Activated naive CD4-positive, alpha-beta T cell treated with anti-CD3 and anti-CD28 coated beads, Interleukin-2, amount 50 U/mL, for 24 hours (primary cell): Measurements from ENCODE around the gene TBC1D24.

ENCODE experiments used
- H3K27ac Mint-ChIP-seq: one replicate; pipeline ENCODE4 v1.8.0; 2021; ENCODE audit warnings: mild to moderate bottlenecking, mixed read lengths
- H3K27me3 Mint-ChIP-seq: one replicate; pipeline ENCODE4 v1.8.0; 2021; ENCODE audit warnings: mixed read lengths
- H3K36me3 Mint-ChIP-seq: one replicate; pipeline ENCODE4 v1.8.0; 2021; ENCODE audit warnings: mixed read lengths
- H3K4me1 Mint-ChIP-seq: one replicate; pipeline ENCODE4 v1.8.0; 2021; ENCODE audit warnings: mixed read lengths
- H3K4me3 Mint-ChIP-seq: one replicate; pipeline ENCODE4 v1.8.0; 2021; ENCODE audit warnings: mild to moderate bottlenecking, mixed read lengths
- H3K9me3 Mint-ChIP-seq: one replicate; pipeline ENCODE4 v1.8.0; 2021; ENCODE audit warnings: mixed read lengths

TBC1D24 gene

DNA sequence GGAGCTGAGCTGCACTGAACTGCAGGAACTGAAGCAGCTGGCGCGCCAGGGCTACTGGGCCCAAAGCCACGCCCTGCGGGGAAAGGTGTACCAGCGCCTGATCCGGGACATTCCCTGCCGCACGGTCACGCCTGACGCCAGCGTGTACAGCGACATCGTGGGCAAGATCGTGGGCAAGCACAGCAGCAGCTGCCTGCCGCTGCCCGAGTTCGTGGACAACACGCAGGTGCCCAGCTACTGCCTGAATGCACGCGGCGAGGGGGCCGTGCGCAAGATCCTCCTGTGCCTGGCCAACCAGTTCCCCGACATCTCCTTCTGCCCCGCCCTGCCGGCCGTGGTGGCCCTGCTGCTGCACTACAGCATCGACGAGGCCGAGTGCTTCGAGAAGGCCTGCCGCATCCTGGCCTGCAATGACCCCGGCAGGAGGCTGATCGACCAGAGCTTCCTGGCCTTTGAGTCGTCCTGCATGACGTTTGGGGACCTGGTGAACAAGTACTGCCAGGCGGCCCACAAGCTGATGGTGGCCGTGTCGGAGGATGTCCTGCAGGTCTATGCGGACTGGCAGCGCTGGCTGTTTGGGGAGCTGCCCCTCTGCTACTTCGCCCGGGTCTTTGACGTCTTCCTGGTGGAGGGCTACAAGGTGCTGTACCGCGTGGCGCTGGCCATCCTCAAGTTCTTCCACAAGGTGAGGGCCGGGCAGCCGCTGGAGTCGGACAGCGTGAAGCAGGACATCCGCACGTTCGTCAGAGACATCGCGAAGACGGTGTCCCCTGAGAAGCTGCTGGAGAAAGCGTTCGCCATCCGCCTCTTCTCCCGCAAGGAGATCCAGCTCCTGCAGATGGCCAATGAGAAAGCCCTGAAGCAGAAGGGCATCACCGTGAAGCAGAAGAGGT lies 21.5 kb downstream of the TBC1D24 start:
- no peak overlapping the region for H3K27ac Mint-ChIP-seq
- H3K4me3 Mint-ChIP-seq: no peak overlapping the region
- H3K9me3 Mint-ChIP-seq: no peaks in the 10 kb centered on the region
- no peaks in the 10 kb centered on the region for H3K4me1 Mint-ChIP-seq
- peaks cover 4% of the 10 kb centered on the region for H3K36me3 Mint-ChIP-seq
- H3K27me3 Mint-ChIP-seq: no peaks in the 10 kb centered on the region

- Mint-ChIP-seq H3K4me3 (no peak overlapping the region), H3K4me1 (no peaks in the 10 kb centered on the region), H3K27ac (no peak overlapping the region), H3K36me3 (peaks cover 4% of the 10 kb centered on the region), H3K9me3 (no peaks in the 10 kb centered on the region), H3K27me3 (no peaks in the 10 kb centered on the region)
Observed at GRCh38 chr16:2497116-2497630, 22.2 kb downstream of the TBC1D24 start.

GRCh38 chr16:2497695-2498484 lies 23.0 kb downstream of the TBC1D24 start:
- Mint-ChIP-seq H3K27me3 (no peaks in the 10 kb centered on the region), H3K36me3 (peaks cover 4% of the 10 kb centered on the region), H3K4me1 (no peaks in the 10 kb centered on the region), H3K27ac (no peak overlapping the region), H3K4me3 (no peak overlapping the region), H3K9me3 (no peaks in the 10 kb centered on the region)

- Mint-ChIP-seq H3K4me1 (no peaks in the 10 kb centered on the region), H3K27ac (no peak overlapping the region), H3K36me3 (peaks cover 4% of the 10 kb centered on the region), H3K27me3 (no peaks in the 10 kb centered on the region), H3K4me3 (no peak overlapping the region), H3K9me3 (no peaks in the 10 kb centered on the region)
Observed at GRCh38 chr16:2498531-2499253, 23.8 kb downstream of the TBC1D24 start.

DNA sequence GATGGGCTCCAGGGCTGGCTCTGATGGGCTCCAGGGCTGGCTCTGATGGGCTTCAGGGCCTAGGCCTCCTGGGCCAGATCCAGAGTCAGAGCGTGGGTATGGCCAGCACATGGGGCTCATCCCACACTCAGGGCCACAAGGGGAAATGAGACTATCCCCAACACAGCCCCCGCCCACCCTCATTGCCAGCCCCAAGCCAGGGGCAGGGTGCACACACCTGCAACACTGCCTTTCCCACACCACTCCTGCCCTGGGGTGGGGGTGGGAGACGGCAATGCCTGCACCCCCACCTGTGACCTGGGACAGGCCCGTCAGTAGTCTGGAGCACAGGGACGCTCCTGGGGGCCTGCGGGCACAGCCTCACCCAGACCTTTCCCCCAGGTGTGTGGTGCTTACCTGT lies 24.5 kb downstream of the TBC1D24 start:
- Mint-ChIP-seq H3K27me3 (no peaks in the 10 kb centered on the region), H3K36me3 (peaks cover 4% of the 10 kb centered on the region), H3K9me3 (no peaks in the 10 kb centered on the region), H3K27ac (no peak overlapping the region), H3K4me3 (no peak overlapping the region), H3K4me1 (no peaks in the 10 kb centered on the region)

- H3K4me1 Mint-ChIP-seq: no peaks in the 10 kb centered on the region
- no peak overlapping the region for H3K4me3 Mint-ChIP-seq
- no peak overlapping the region for H3K27ac Mint-ChIP-seq
- no peaks in the 10 kb centered on the region for H3K27me3 Mint-ChIP-seq
- peaks cover 4% of the 10 kb centered on the region for H3K36me3 Mint-ChIP-seq
- H3K9me3 Mint-ChIP-seq: no peaks in the 10 kb centered on the region
Observed at GRCh38 chr16:2499890-2500429, 25.0 kb downstream of the TBC1D24 start.

DNA sequence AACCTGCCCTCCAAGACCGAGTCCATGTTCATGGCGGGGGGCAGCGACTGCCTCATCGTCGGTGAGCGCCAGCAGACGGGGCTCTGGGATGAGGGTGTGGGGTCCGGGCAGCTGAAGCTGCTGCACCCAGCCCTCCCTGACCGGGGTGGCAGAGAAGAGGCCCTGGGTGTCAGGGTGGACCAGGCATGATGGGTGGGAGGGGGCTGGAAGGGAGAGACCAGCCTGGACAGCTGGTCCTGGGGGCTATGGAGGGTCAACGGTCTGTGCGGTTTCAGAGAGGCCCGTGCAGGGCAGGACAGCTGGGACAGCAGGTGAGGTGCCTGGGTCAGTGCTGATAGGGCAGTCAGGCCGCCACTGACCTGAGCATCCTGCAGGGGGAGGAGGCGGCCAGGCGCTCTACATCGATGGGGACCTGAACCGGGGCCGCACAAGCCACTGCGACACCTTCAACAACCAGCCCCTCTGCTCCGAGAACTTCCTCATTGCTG lies 25.5 kb downstream of the TBC1D24 start:
- Mint-ChIP-seq H3K4me1 (no peaks in the 10 kb centered on the region), H3K9me3 (no peaks in the 10 kb centered on the region), H3K27me3 (no peaks in the 10 kb centered on the region), H3K36me3 (peaks cover 4% of the 10 kb centered on the region), H3K27ac (no peak overlapping the region), H3K4me3 (no peak overlapping the region)

DNA sequence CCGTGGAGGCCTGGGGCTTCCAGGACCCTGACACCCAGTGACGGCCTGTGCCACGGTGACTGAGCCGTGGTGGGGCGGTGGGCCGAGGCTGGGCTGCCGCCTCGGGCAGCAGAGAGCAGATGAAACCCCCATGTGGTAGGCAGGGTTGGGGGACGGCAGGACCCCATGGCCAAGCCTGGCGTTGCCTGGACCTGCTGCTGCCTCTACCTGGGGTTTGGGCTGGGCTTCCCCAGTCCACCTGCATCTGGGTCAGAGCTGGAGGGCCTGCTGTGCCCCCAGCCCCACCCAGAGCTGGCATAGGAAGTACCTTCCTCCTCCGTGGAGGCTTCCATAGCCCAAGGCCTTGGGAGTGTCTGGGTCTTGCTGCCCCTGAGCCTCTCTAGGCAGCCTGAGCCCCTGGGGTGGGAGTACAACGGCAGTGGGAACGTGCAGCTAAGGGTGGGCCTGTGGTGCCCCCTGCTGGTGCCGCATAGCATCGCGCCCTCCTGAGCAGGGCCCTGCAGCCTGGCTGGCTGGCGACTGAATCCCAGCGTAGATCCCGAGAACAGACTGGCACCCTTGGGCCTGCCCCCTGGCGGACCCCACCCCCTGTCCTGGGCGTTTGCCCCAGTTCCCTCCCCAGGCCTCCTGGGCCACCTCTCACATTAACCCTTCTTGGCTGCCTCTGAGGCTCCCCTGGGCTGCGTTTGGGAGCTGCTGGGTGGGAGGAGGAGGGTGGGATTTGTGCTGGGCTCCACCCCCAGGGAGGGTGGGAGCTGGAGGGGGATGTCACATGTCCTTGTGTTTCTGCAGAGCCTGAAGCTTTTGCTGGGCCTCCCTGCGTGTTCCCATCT lies 26.2 kb downstream of the TBC1D24 start:
- H3K27me3 Mint-ChIP-seq: no peaks in the 10 kb centered on the region

GRCh38 chr16:2501946-2502895 lies 27.3 kb downstream of the TBC1D24 start:
- peaks cover 4% of the 10 kb centered on the region for H3K36me3 Mint-ChIP-seq
- H3K27me3 Mint-ChIP-seq: no peaks in the 10 kb centered on the region
- no peak overlapping the region for H3K27ac Mint-ChIP-seq
- H3K4me1 Mint-ChIP-seq: no peaks in the 10 kb centered on the region
- no peak overlapping the region for H3K4me3 Mint-ChIP-seq
- H3K9me3 Mint-ChIP-seq: no peaks in the 10 kb centered on the region

More for the DNA sequence above, 26.2 kb downstream of the TBC1D24 start:
- H3K4me3 Mint-ChIP-seq: no peak overlapping the region
- no peak overlapping the region for H3K27ac Mint-ChIP-seq
- no peaks in the 10 kb centered on the region for H3K9me3 Mint-ChIP-seq
- H3K36me3 Mint-ChIP-seq: peaks cover 4% of the 10 kb centered on the region
- H3K4me1 Mint-ChIP-seq: no peaks in the 10 kb centered on the region

DNA sequence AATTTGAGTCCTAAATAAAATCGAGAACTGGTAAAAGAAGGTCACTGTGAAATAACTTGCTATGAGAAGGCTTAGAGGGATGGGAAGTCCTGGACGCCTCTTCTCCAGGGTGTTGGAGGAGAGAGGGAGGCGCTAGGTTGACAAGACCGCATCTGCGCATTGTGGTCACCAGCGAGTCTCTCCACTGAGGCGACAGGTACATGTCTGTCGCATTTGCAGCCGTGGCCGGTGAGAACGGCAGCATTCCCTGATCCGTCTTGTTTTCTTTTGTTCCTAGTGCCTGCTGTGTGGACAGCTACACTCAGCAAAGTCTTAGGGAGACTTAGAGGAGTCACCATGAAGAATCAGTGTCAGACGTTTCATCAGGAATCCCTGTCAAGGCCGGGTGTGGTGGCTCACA lies 30.8 kb downstream of the TBC1D24 start:
- H3K4me1 Mint-ChIP-seq: no peaks in the 10 kb centered on the region
- no peaks in the 10 kb centered on the region for H3K27me3 Mint-ChIP-seq
- no peak overlapping the region for H3K27ac Mint-ChIP-seq
- no peak overlapping the region for H3K4me3 Mint-ChIP-seq
- no peaks in the 10 kb centered on the region for H3K36me3 Mint-ChIP-seq
- no peaks in the 10 kb centered on the region for H3K9me3 Mint-ChIP-seq

DNA sequence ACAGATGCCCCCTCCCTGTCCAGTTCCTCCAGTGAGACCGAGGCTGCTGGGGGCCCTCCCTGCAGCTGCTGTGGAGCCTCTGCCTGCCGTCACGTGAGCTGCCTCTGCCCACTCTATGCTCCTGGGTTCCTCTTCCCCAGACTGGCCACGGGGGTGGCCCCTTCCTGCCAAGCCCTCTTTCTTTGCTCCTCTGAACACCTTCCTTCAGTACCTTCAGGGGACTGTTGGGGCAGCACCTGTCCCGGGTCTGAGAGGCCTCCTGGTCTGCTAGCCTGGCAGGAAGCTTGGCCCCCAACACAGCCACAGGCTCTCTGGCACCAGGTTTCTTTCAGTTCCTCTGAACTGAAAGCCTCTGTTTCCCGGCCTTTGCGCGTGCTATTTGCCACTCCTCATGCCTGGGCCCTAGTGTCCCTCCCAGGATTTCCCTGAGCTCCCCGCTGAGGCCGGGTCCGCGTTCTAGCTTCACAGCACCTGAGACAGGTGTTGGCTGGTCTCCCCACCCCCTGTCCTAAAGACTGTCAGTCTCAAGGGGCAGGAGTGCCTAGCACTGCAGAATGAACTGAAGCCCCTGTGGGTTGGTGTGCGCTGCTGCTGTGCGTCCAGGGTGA lies 32.2 kb downstream of the TBC1D24 start:
- Mint-ChIP-seq H3K4me1 (peaks cover 1% of the 10 kb centered on the region), H3K27me3 (no peaks in the 10 kb centered on the region), H3K27ac (no peak overlapping the region), H3K4me3 (no peak overlapping the region), H3K36me3 (no peaks in the 10 kb centered on the region), H3K9me3 (no peaks in the 10 kb centered on the region)

- Mint-ChIP-seq H3K27ac (no peak overlapping the region), H3K27me3 (no peaks in the 10 kb centered on the region), H3K9me3 (no peaks in the 10 kb centered on the region), H3K36me3 (no peaks in the 10 kb centered on the region), H3K4me1 (peaks cover 6% of the 10 kb centered on the region), H3K4me3 (no peak overlapping the region)
Observed at GRCh38 chr16:2507665-2508064, 32.7 kb downstream of the TBC1D24 start.

DNA sequence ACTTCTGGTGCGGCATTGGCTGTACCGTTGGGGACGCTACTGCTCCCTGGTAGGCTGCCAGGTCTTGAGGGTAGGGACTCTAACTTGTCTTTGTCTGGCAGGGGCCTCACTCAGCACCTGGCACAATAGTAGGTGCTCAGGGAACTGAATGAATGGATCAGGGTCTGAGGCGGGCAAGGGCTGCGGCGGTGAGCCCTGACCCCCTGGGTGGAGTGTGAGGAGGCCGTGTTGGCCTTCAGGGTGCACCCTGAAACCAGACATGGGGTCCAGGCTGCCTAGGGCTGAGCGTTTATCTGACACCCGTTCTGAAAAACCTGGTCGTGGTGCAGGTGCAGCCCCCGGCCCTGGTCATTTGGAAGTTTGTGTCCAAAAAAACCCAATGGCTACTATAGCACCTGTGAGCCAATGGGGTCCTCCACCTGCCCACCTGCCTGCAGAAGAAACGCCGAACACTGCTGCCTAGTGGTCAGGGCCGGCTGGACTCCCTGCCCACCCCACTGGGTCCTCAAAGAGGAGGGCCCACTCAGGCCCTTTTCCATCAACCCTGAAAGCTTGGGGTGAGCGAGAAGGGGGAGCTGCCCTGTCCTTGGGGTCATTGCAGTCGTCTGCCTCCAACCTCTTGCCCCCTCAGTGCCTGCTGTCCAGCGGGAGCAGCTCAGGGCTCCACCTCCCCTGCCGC lies 33.9 kb downstream of the TBC1D24 start:
- Mint-ChIP-seq H3K4me3 (no peak overlapping the region), H3K4me1 (peaks cover 13% of the 10 kb centered on the region), H3K27ac (no peak overlapping the region), H3K9me3 (no peaks in the 10 kb centered on the region), H3K36me3 (no peaks in the 10 kb centered on the region), H3K27me3 (no peaks in the 10 kb centered on the region)
